GM18505 (cell line): ENCODE results near the gene ZNF787.
"Not testable (repeated sequence)": the region's sequence is repeated elsewhere in the genome, so short reads cannot be mapped to it uniquely, and the experiment has no call there.

Experiments used
- ATAC-seq: cut with Tn5 transposase; IDR thresholded peaks from one replicate; pipeline ENCODE4 v1.9.1; 2021; ENCODE audit not compliant: unreplicated experiment
- POLR2A ChIP-seq: IDR thresholded peaks from 4 replicates; pipeline ENCODE4 v1.6.1; 2011; ENCODE audit warnings: borderline replicate concordance; ENCODE audit not compliant: insufficient read depth, insufficient read length; ENCODE audit errors: extremely low read depth

Gene ZNF787

DNA sequence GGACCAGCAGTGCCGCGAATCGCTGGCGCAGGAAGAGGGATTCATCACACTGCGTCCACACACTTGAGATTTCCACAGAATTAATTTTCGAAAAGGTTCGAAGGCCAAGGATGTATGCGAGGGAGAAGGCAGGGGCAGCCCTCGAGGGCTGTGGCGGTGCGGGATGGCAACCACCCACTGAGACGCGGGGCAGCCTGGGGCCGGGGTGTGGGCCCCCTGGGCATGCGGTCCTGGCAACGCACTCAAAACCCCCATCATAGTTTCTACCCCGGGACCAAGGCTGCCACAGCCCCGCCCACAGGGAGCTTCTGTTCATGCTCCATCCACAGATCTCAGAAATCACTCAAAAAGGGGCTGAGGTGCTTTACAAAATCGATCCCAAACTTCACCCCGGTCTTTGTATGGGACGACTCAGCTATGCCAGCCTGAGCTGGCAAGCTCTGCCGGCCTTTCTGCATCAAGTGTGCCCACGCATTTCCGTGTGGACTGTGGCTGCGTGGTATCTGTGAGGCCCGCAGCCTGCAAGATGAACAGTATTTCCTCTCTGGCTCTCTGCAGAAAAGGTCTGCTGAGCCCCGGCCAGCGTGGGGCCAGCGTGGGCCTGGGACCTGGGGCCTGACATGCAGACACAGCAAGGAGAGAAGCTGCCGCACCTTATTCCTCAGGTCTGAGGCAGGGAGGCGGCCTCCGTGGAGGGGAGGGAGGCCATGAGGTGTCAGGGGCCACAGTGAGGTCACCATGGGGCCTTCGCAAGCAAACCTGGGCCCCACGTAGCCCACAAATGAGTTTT lies 19.2 kb downstream of the ZNF787 start:
- no peak for TF ChIP-seq POLR2A
- no peak for ATAC-seq

GRCh38 chr19:56101095-56101494 lies 20.0 kb downstream of the ZNF787 start:
- TF ChIP-seq POLR2A = no peak
- ATAC-seq = no peak

DNA sequence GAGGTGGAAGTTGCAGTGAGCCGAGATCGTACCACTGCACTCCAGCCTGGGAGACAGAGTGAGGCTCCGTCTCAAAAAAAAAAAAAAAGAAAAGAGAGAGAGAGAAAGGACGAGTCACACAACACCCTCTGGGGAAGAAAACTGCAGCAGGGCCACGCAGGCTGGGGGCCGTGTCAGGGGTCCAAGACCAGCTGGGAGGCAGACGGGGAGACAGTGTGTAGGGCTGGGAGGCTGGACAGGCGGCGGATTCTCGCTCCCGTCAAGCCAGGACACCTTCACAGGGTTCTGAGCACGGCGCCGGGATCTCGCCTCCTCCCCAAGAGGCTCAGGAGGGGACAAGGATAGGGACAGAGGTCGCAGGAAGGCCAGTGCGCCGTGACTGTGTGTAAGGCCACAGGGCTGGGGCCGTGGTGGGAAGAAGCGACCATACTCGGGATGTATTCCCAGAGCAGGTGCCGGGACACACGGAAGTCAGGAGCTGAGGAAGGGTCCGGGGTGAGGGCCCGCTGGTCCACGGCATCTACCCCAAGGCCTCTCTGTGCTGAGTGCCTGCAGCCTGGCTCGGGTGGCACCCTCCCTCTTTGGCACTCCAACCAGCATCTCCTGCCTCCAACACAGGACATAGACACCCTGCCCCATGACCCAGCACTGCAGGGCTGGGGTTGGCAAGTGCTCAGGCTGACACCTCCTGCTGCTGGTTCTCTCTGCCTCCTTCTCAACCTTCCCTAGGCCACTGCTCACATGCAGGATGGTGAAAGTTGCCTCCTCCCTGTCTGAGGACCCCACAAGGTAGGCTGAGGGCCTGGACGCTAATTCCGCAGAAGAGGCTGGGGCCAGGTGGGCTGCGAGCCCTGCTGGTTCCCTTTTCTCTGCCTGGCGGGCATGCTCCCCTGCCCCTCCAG lies 21.2 kb downstream of the ZNF787 start:
- no peak for TF ChIP-seq POLR2A
- no peak for ATAC-seq

DNA sequence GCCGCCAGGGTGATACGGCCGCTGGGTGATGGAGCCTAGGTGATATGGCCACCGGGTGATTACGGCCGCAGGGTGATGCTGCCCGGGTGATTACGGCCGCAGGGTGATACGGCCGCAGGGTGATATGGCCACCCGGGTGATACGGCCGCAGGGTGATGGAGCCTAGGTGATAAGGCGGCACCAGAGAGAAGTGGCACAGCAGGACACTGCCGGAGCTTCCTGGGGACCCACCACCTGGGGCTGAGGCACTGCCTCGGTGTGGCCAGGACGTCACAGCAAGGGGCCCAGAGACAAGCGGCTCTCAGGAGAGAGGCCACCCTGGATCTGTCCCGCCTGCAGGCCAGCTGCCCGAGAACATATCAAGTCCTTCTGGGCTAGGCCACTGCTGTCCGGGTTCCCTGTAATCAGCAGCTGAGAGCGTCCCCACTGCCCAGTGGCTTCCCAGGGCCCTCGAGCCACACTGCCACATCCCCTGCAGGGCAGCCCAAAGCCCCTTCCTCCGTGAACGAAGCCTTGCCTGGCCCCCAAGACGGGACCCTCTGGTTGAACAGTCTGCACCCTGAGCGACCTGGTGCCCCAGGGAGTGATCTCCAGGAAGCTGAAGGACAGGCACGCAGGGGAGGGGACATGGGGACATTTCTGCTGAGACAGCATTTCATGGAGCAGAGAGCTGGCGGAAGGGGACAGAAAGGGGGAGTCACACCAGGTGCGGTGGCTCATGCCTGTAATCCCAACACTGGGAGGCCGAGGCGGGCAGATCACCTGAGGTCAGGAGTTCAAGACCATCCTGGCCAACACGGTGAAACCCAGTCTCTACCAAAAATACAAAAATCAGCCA lies 22.1 kb downstream of the ZNF787 start:
- no peak for TF ChIP-seq POLR2A
- no peak for ATAC-seq

DNA sequence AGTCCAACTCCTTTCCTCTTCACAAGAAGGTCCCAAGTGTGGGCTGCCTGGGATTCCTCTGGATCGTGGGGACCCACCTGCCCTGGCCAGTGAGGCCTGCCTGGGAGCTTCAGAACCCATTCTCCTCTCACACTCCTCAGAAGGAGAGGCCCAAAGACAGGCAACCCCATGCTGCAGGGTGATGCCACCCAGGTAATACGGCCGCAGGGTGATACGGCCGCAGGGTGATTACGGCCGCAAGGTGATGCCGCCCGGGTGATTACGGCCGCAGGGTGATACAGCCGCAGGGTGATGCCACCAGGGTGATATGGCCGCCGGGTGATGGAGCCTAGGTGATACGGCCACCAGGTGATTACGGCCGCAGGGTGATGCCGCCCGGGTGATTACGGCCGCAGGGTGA lies 22.9 kb downstream of the ZNF787 start:
- ATAC-seq = not testable (repeated sequence)

DNA sequence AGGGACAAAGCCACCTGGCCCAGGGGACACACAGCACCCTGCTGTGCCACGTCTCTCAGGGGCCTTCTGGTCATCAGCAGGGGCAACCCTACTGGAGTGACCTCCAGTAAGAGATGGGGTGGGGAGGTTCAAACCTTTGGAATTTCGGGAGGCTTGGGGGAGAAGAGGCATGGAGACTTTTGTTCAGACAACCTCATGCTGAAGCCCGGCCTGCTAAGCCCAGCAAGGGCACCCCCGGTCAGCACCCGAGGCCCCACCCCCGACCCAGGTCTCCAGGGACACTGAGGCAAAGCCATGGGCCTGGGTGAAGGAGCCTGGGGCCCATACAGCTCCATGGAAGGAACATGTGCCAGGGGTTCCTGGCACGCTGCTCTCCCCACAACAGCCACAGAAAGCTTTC lies 23.3 kb downstream of the ZNF787 start:
- TF ChIP-seq POLR2A = no peak
- no peak for ATAC-seq

DNA sequence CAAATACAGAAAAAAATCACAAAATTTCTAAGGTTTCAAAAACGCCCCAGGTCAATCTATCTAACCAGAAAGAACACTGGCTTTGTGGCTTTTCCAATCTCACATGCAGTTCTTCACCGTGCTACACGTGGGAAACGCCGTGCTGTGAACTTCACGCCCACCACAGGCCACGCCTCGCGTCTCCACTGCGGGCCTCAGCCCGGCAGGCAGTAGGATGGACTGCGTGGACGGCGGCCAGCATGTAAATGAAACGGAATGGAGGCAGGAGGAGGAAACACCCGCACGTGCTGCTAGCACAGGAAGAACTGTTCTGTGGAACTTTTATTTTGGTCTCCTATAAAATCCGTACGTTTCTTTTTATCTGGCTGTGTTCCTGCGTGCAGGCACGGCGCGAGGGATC lies 23.8 kb downstream of the ZNF787 start:
- ATAC-seq = no peak
- TF ChIP-seq POLR2A = no peak

GRCh38 chr19:56096665-56097064 lies 24.4 kb downstream of the ZNF787 start:
- no peak for TF ChIP-seq POLR2A
- no peak for ATAC-seq

GRCh38 chr19:56094449-56094848 lies 26.6 kb downstream of the ZNF787 start:
- ATAC-seq = no peak
- no peak for TF ChIP-seq POLR2A

- no peak for TF ChIP-seq POLR2A
- ATAC-seq = no peak
Measured at GRCh38 chr19:56092685-56093631, 28.1 kb downstream of the ZNF787 start.

DNA sequence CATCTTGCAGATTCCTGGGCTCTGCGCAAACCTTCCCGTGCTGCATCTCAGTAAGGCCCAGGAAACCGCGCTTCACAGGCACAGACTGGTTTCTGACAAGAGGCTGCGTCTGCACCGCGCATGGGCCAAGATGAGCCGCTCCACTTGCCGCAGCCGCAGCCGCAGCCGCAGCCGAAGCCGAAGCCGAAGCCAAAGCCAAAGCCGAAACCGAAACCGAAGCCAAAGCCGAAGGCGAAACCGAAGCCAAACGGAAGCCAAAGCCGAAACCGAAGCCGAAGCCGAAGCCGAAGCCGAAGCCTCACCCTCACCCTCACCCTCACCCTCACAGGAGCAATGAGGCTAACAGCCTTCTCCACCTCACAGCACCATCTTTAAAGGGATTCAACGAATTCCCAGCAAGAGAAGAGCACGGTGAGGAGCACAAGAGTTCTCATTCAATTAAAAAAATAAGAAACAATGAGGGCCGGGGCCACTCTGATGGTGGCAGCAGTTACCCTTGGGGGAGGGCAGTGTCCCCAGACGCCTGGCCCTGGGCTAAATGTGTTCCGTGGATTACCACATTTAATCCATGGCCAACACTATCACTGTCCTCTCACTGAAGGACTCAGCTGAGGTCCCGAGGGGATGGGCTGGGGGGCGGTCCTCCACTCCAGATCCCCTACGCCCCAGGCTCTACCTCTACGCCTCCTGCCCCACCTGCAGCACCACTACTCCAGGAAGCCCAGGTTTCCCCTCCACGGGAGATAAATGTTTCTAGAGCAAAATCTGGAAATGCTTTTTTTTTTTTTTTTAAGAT lies 29.1 kb downstream of the ZNF787 start:
- no peak for TF ChIP-seq POLR2A

More for the DNA sequence above, 29.1 kb downstream of the ZNF787 start:
- ATAC-seq = no peak
